Stimulated activated CD8-positive, alpha-beta memory T cell treated with anti-CD3 and anti-CD28 coated beads, Interleukin-7, amount 100 ng/mL, for 48 hours (primary cell): Measurements from ENCODE around the gene PFN1.

ENCODE experiments used
- DNase-seq, 2 donors: peaks; one replicate each; pipeline ENCODE4 v3.0.0-alpha.2; 2020; ENCODE audit warnings: low read depth in 1 of 2; ENCODE audit errors: extremely low read depth in 1 of 2

PFN1 gene

DNA sequence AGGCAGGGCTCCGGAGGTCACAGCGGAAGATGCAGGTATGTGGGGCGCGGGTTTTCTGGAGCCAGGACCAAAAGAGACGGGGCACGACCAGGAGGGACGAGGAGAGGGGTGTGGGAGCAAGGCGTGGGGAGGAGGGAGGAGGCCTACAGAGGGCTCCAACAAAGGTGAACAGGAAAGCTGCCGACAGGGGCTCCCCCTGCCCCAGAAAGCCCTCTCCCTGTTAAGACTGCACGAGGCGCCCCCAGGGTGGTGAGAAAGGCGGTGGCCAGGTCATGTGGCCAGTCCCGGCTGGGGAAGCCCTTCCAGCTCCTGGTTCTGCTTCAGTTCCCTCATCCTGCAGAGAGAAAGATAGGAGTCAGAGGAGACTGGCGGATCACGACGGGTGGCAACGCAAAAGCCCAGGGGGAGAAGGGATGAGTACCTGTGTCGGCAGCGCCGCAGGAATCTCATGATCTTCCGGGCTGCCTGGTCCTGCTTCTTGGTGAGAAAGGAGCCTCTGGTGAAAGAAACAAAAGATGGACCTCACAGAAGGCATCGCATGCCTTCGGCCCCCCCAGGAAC is 20.2 kb upstream of the PFN1 start:
- DNase-seq = peak; percentile 16 to 29

DNA sequence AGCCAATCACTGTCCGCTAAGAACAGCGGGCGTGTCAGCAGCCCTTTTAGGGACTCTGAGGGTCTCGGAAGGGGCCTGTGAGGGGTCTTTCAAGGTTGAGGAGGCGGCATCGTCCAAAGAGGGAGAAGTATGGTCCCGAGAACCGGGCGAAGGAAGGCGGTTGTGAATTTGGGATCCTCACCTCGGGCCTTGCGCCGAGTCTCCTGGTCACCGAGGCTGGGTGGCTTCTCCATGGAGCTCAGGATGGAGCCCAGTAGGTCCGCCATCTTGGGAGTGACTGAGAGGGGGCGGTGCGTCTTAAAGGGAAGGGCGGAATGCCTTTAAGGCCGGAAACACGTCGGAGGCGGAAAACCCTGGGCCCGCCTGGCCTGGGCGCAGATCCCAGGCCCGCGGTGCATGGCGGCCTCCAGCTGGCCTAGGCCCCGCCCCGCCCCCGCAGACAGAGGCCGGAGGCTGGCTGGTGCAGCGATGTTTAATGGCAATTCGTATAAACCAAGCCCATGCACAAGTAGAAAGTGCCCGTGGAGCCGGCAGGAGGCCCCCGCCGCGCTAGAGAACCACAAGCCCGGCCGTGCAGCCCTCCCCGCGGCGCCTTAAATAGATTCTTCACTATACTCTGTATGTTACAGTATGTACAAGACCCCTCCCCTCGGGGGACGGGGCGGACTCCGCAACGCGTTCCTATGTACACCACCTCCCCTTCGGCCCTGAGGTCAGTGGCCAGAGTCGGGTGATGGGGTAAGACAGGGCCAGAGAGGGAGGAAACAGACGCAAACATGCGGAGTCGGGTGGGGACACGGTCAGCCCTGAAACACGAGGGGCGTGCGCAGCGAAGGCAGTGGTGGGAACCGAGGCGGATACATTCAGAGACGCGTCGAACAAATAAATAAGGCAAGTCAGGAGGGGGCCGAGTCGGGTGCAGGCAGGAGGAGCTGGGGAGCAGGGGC is 19.5 kb upstream of the PFN1 start, which contains the start of gene SPAG7:
Gene SPAG7 (minus strand): TSS at position 279 of the 947 bp plus-strand sequence. CDS start 13 bp downstream, at position 266.
- DNase-seq = peak; percentile 83 to 87

GRCh38 chr17:4966844-4967538 is 18.7 kb upstream of the PFN1 start:
- peak; percentile 80 to 92 for DNase-seq

GRCh38 chr17:4965311-4965986 is 17.1 kb upstream of the PFN1 start:
- no peak for DNase-seq

DNA sequence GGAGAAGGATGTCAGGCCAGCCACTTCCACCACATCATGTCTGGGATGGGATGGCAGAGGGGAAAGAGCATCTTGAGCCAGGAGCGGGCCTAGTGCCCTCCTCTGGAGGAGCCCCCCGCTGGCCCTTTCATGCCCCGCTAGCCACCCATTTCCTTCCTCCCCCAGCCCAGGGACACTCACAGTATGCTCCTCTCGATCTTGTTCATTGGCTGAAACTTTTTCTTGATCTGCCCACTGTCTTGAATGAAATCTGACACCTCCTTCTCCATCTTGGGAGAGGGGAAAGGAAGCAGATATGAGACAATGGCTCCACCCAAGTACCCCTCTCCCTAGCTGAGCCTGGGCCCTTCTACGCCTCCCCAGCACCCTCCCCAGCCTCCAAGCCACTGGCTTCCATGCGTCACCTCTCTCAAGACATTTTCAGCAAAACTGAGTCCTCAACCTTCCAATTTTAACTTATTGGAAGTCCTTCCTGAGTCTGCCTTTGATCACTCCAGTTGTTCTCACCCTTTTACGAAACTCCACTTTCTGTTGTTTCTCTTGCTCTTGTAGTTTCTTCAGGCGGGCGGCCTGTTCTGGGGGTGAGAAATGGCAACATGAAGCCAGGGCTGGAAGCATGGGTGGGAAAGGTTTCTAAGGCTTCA is 12.1 kb upstream of the PFN1 start:
- DNase-seq = no peak

- DNase-seq = no peak
Observed at GRCh38 chr17:4959261-4959965, 11.1 kb upstream of the PFN1 start.

DNA sequence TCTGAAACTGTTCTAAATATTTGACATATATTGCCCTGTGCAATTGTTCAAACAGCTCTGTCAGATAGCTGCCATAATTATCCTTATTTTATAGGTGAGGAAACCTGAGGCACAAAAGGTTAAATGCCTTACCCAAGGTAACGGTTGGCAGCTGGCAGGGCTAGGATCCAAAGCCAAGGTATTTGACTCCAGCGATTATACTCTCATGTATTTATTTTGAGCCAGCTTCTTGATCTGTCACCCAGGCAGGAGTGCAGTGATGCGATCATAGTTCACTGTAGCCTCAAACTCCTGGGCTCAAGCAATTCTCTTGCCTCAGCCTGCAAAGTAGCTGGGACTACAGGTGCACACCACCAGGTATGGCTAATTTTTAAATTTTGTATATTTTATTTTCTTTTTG is 9.8 kb upstream of the PFN1 start:
- DNase-seq = no peak

DNA sequence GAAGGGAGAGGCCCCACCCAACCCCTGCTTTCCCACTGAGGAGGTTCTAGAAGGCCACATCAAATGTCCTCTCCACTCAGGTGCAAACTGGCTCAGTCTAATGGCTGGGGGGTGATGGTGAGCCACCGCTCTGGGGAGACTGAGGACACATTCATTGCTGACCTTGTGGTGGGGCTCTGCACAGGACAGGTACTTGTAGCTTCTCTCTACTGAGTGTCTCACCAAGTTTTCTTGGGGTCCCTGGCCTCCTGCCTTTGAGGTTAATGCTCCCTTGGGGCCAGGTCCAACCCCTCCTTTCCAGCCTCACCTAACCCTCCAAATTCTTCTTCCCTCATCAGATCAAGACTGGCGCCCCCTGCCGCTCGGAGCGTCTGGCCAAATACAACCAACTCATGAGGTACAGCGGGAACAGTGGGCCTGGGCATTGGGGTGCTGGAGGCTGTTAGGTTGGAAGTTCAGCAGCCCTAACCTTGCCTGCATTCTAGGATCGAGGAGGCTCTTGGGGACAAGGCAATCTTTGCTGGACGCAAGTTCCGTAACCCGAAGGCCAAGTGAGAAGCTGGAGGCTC is 8.2 kb upstream of the PFN1 start:
- DNase-seq = no peak

- no peak for DNase-seq
Observed at GRCh38 chr17:4955091-4955490, 6.8 kb upstream of the PFN1 start.

DNA sequence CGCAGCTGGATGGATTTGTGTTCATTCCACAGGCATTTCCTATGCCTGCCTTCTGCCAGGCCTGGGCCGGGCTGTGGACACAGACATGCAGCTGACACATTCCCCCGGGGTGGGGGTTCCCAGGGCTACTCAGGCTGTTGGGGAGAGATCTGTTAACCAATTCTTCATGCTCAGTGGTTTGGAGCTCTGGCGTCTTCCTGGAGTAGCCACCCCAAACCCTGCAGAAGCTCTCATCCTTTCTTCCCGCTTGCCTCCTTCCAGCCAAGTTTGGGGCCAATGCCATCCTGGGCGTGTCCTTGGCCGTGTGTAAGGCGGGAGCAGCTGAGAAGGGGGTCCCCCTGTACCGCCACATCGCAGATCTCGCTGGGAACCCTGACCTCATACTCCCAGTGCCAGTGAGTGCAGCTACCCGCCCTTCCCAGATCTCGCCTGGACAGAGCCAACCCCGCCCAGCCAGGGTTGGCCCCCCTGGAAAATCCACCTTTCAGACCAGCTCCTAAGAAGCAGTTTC is 5.2 kb upstream of the PFN1 start:
- DNase-seq = no peak

DNA sequence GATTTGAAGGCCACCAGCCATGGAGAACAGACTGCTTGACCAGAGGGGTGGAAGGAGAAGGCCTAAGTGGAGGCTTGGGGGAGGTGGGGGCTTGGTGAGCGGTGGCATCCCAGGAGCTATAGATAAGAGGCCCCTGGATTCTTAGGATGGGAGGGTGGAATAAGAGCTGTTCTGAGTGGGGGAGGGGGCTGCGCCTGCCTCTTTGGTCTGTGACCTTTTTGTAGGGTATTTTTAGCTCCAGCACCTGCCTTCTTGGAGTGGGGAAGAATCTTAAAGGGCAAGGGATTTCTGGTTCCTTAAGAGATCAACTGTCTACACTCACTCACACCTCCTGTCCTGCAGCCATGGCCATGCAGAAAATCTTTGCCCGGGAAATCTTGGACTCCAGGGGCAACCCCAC is 3.2 kb upstream of the PFN1 start:
- DNase-seq = no peak

DNA sequence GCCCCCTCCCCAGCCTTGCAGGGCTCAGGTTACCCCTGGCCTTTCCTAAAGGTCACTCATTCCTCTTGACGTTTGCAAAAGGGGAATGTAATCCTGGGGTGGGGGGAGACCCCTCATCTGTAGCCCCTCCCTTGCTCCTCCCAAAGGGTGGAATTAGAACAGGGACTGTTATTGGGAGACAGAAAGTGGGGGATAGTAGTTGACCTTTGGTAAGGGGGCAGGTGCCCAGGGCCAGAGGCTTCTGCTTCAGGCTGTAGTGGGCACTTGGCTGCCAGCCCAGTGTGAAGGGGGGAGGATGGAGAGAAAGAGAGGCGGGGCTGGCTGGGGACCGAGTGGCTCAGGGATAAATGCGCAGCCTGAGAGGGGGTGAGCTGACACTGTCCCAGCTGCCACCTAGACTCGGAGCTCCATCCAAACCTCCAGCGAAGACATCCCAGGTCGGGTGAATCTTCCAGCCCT is 2.4 kb upstream of the PFN1 start, which contains the start of gene ENO3:
Gene ENO3 (plus strand): TSS at position 374 of the 459 bp plus-strand sequence. CDS start 711 bp downstream, outside the sequence.
- no peak for DNase-seq

DNA sequence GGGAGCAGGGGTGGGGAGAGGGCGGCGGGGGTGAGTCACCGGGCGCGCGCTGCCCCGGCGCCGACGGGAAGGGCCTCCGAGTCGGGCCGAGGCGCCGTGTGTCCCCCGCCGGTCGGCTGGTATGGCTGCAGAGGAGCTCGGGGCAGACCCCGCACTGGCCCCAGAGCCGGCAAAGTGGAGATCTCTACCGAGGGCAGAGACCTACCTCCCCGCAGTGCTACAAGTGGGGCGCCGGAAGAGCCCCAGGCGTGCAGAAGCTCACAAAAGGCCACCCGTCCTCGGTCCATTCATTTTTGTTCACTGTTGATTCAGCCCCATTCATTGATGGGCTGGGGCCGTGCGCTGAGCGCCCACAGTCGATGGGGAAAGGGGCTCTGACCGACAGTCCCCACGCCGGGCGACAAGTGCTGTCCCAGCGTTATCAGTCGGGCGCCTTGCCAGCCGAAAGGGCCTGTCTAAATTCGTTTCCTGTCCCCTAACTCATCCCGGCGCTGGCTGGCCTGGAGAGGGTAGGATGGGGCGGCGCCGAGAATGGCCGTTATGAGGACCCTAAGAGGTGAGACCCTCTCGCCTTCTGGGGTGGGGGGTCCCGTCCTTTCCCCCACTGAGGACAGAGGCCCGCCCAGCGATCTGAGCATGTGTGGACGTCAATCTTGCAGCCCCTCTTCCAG is 1.9 kb upstream of the PFN1 start:
- no peak for DNase-seq

GRCh38 chr17:4949321-4950074 is 1.2 kb upstream of the PFN1 start:
- peak in 1 of 2 donors; percentile 60 for DNase-seq

GRCh38 chr17:4948931-4949320 is 596 bp upstream of the PFN1 start:
- peak in 1 of 2 donors; percentile 64 for DNase-seq

GRCh38 chr17:4947411-4948165 is 742 bp downstream of the PFN1 start:
- DNase-seq = peak in 1 of 2 donors; percentile 53

- no peak for DNase-seq
Observed at GRCh38 chr17:4947010-4947410, 1.3 kb downstream of the PFN1 start.
